GM21528 (cell line): ENCODE data around the gene ZNF654.
"Not testable (repeated sequence)": the region's sequence is repeated elsewhere in the genome, so short reads cannot be mapped to it uniquely, and the experiment has no call there.

Experiments used
- ATAC-seq: cut with Tn5 transposase; IDR thresholded peaks from one replicate; pipeline ENCODE4 v1.9.1; 2021; ENCODE audit warnings: mild to moderate bottlenecking, moderate library complexity; ENCODE audit not compliant: unreplicated experiment, low FRiP score

The ZNF654 gene

GRCh38 chr3:88059380-88060170, 520 bp downstream of the ZNF654 start:
- ATAC-seq: peak; percentile 14

DNA sequence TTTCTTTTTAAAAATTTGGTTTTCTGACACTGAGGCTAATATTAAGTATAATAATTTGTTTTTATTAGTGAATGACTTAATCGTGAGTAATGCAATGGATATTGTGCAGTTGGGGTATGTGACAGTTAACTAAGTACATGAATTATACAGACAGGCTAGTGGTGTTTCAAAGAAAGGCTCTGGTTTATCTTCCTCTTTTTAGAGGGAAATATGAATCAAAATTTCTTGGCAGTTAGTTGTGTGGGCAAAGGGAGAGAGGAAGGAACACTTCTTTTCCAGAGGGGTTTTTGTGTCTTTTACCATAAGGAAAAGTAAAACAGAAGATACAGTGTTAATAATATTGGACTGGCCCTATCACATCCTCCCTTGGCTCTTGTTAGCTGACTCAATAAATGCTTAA, 2.7 kb downstream of the ZNF654 start:
- ATAC-seq: no peak

GRCh38 chr3:88075072-88075471, 16.0 kb downstream of the ZNF654 start:
- no peak for ATAC-seq

GRCh38 chr3:88075497-88075896, 16.4 kb downstream of the ZNF654 start:
- no peak for ATAC-seq

DNA sequence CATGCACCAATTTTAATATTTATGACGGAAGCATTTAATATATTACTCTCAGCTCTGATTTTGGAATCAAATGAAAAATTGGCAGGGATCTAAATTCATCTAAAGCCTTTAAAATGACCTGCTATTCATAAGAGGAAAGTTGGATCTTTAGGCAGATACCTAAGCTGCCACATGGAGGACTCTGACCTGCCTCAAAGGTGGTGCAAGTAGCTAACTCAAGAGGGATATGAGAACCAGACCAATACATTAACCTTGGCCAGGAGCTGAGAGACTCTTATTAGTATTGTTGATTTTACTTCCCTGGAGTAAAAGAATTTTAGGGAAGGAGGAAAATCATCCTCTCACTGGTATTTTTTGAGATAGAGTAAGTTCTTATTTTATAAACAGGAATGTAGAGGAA, 17.7 kb downstream of the ZNF654 start:
- no peak for ATAC-seq

GRCh38 chr3:88078932-88079331, 19.9 kb downstream of the ZNF654 start:
- no peak for ATAC-seq

- ATAC-seq: no peak
Observed at GRCh38 chr3:88082854-88083253, 23.8 kb downstream of the ZNF654 start.

GRCh38 chr3:88084097-88084501, 25.0 kb downstream of the ZNF654 start:
- no peak for ATAC-seq

GRCh38 chr3:88090681-88091080, 31.6 kb downstream of the ZNF654 start:
- ATAC-seq: no peak

GRCh38 chr3:88092270-88092669, 33.2 kb downstream of the ZNF654 start:
- no peak for ATAC-seq

GRCh38 chr3:88093266-88093665, 34.2 kb downstream of the ZNF654 start:
- ATAC-seq: no peak

- ATAC-seq: peak; percentile 82
Observed at GRCh38 chr3:88101142-88101541, 42.1 kb downstream of the ZNF654 start.

- ATAC-seq: no peak
Observed at GRCh38 chr3:88105325-88105724, 46.3 kb downstream of the ZNF654 start.

DNA sequence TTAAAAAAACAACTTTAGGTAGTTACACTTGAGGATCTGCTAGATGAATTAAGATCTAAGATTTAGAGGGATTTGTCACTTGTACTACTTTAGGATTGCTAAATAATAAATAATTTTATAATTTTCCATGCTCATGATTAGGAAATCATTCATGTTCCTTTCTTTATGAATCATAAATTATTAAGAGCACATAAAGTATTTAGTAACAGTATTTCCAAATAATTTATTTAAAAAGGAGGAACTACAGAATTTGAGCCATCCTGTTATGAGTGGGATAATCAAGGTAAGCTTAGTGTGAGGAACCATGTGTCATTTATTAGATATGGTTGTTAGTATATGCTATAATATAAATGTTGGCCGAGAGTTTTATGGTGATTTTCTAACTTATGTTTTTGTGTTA, 53.2 kb downstream of the ZNF654 start:
- ATAC-seq: no peak

- peak; percentile 93 for ATAC-seq
Observed at GRCh38 chr3:88113311-88114162, 54.5 kb downstream of the ZNF654 start.

DNA sequence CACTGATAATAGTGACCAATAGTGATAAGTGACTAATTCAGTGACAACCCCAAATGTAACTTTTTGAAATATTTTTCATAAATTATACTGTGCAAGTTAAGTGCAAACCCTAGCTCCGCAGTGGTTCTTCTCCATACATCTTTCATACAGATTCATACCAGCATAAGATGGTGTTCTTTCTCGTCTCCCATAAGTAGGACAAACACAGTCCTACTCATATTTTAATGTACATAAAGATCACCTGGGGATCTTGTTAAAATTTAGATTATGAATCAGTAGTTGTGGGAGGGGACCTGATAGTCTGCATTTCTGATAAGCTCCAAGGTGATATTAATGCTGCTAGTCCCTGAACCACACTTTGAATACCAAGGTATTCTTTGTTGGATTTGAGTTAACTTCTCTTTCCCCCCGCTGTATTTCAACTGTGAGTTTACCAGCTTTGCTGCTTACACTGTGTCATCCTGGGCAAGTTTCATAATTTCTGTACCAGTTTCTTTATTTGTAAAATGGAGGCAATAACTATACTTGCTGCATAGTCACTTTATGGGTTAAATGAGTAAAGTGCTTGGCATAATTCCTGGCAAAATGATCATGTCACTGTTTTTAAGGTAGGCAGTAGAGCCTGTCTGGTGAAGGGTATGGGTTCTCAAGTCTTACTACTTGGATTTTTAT, 56.0 kb downstream of the ZNF654 start:
- ATAC-seq: no peak

- no peak for ATAC-seq
Observed at GRCh38 chr3:88117683-88118082, 58.6 kb downstream of the ZNF654 start.

DNA sequence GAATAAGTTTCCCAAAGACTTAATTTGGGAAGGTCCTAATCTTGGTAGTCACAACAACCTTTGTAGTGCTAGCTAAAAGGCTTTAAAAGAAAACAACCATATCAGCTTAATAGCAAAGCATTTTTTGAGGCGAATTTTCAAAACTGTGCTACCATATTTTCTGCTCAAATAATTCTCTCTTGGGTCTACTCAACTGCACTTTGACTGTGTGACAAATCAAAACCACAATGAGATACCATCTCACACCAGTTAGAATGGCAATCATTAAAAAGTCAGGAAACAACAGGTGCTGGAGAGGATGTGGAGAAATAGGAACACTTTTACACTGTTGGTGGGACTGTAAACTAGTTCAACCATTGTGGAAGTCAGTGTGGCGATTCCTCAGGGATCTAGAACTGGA, 59.5 kb downstream of the ZNF654 start:
- ATAC-seq: not testable (repeated sequence)

DNA sequence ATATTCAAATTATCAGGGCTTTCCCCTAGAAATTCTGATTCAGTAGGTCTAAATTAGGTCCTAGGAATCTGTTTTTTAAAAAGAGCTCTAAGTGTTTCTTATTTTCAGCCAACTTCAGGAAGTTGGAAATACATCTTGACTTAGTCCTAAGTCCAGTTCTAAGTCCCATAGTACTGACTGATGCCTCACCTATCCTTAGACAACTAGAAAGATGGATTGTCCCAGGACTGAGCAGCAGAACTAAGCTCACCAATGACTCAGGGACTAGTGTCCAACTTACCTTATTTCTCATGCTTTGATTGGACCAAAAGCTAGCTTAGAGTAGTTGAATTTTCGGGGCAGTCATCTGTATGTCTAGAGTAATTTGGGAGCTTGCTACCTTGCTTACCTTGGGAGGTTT, 64.5 kb downstream of the ZNF654 start:
- no peak for ATAC-seq

GRCh38 chr3:88131695-88132094, 72.6 kb downstream of the ZNF654 start:
- no peak for ATAC-seq

- ATAC-seq: no peak
Observed at GRCh38 chr3:88132894-88133293, 73.8 kb downstream of the ZNF654 start.
